GM12891 (cell line): ENCODE measurements around the gene GPATCH1.

ENCODE experiments used
- DNase-seq: peaks from one replicate; pipeline ENCODE4 v3.0.0; 2011; ENCODE audit warnings: low spot score; ENCODE audit not compliant: insufficient read length
- FAIRE-seq: peaks from 2 replicates; lab custom pipeline; 2011; peaks lifted over from hg19 to GRCh38; lab: Jason Lieb, UNC
- PAX5 ChIP-seq: IDR thresholded peaks from 2 replicates; pipeline ENCODE4 v1.6.1; 2011; ENCODE audit warnings: low read length, moderate library complexity, mild to moderate bottlenecking; ENCODE audit not compliant: insufficient read depth, severe bottlenecking
- POLR2A ChIP-seq: IDR thresholded peaks from 2 replicates; pipeline ENCODE4 v1.6.1; 2011; ENCODE audit warnings: low read depth, low read length, control low read depth
- POLR2AphosphoS5 ChIP-seq: IDR thresholded peaks from 2 replicates; pipeline ENCODE4 v1.6.1; 2011; ENCODE audit warnings: low read depth, low read length, control low read depth
- POU2F2 ChIP-seq: IDR thresholded peaks from 2 replicates; pipeline ENCODE4 v1.6.1; 2011; ENCODE audit warnings: low read depth, mild to moderate bottlenecking, control low read depth, low read length, moderate library complexity
- SPI1 ChIP-seq: IDR thresholded peaks from 2 replicates; pipeline ENCODE4 v1.6.1; 2011; ENCODE audit warnings: low read depth, low read length, control low read depth
- TAF1 ChIP-seq: IDR thresholded peaks from 2 replicates; pipeline ENCODE4 v1.6.1; 2011; ENCODE audit warnings: low read depth, low read length, control low read depth

The GPATCH1 gene

GRCh38 chr19:33130433-33130832 is 49.5 kb downstream of the GPATCH1 start:
- no peak for TF ChIP-seq SPI1
- no peak for TF ChIP-seq POLR2AphosphoS5
- no peak for TF ChIP-seq TAF1
- no peak for TF ChIP-seq PAX5
- no peak for TF ChIP-seq POU2F2
- no peak for FAIRE-seq
- no peak for DNase-seq

DNA sequence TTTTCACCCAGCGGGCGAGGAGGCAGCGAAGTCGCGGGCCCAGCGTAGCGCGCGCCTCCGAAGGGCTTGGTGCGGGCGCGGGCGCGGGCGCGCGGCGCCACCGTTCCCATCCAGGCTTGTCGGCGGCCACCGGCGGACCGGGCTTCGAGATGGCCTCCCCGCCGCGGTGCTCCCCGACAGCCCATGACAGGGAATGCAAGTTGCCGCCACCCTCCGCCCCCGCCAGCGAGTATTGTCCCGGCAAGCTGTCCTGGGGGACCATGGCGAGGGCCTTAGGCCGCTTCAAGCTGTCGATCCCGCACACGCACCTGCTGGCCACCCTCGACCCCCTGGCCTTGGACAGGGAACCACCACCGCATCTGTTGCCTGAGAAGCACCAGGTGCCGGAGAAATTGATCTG is 51.0 kb downstream of the GPATCH1 start, which contains the start of gene WDR88:
Gene WDR88 (plus strand): TSS at position 94 of the 400 bp plus-strand sequence. CDS start 56 bp downstream, at position 150.
- DNase-seq (no peak), FAIRE-seq (no peak)
- TF ChIP-seq SPI1 (no peak), POLR2AphosphoS5 (no peak), TAF1 (no peak), POU2F2 (no peak), POLR2A (no peak)

GRCh38 chr19:33132425-33132824 is 51.4 kb downstream of the GPATCH1 start:
- no peak for FAIRE-seq
- no peak for TF ChIP-seq SPI1
- no peak for DNase-seq

- FAIRE-seq (no peak), DNase-seq (no peak)
- TF ChIP-seq POLR2AphosphoS5 (no peak), POU2F2 (no peak), SPI1 (no peak), POLR2A (no peak), TAF1 (no peak), PAX5 (no peak)
These were observed 52.6 kb downstream of the GPATCH1 start for GRCh38 chr19:33133438-33134031.

- no peak for FAIRE-seq
- TF ChIP-seq TAF1 (no peak), POU2F2 (no peak), POLR2A (no peak), POLR2AphosphoS5 (no peak), SPI1 (no peak), PAX5 (no peak)
- peak; percentile 41 for DNase-seq
These were observed 53.6 kb downstream of the GPATCH1 start for GRCh38 chr19:33134571-33135041.

- no peak for DNase-seq
- no peak for FAIRE-seq
- TF ChIP-seq PAX5 (no peak), POLR2A (no peak), TAF1 (no peak), POLR2AphosphoS5 (no peak), POU2F2 (no peak), SPI1 (no peak)
These were observed 58.2 kb downstream of the GPATCH1 start for GRCh38 chr19:33139165-33139564.

GRCh38 chr19:33143897-33144405 is 63.0 kb downstream of the GPATCH1 start:
- TF ChIP-seq PAX5 (no peak), TAF1 (no peak), POLR2AphosphoS5 (no peak), POLR2A (no peak), SPI1 (no peak), POU2F2 (no peak)
- DNase-seq = peak; percentile 61
- FAIRE-seq = peak; percentile 96

- no peak for DNase-seq
- TF ChIP-seq PAX5 = no peak
- TF ChIP-seq SPI1 = no peak
- TF ChIP-seq TAF1 = no peak
- no peak for TF ChIP-seq POLR2A
- TF ChIP-seq POU2F2 = no peak
- TF ChIP-seq POLR2AphosphoS5 = no peak
- FAIRE-seq = no peak
These were observed 65.2 kb downstream of the GPATCH1 start for GRCh38 chr19:33146209-33146608.

DNA sequence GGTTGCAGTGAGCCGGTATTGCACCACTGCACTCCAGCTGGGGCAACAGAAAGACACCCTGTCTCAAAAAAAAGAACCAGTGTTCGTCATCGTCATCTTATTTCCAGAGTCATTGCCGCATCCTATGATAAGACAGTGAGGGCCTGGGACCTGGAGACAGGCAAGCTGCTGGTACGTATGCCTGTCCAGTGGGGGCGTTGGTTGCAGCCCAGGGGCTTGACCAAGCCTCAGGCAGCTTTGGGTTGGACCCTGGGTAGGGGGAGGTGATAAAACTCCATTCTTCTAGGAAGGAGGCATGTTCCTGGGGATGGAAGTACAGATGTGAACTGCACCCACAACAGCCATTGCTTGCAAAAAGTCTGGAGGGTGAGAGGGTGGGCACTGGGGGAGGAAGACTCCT is 66.6 kb downstream of the GPATCH1 start:
- FAIRE-seq = no peak
- no peak for DNase-seq
- TF ChIP-seq TAF1 = no peak
- no peak for TF ChIP-seq POU2F2
- TF ChIP-seq POLR2AphosphoS5 = no peak
- no peak for TF ChIP-seq PAX5

DNA sequence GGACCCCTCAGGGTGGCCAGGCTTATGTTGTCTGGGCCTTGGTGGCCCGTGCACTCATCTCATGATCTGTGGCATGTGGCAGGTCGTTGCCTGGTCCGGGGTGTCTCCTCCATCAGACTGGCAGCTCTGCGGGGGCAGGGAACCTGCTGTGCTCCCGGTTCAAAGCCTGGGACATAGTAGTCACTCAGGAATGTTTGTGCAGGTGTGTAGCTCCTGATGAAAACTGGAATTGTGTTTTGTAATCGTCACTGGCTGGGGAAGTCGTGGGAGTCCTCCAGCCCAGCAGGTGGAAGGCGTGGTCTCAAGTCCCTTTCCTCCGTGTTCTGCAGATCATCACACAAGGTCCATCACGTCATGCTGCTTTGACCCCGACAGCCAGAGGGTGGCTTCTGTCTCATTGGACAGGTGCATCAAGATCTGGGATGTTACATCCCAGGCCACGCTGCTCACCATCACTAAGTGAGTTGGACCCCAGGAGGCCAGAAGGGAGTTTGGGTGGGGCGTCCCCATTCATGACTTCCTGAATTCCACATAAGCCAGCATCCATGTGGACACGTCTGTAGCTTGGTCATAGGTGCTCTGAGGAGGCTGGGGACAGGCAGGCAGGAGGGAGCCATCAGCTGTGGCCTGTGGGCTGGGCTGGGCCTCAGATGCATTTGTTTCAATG is 70.0 kb downstream of the GPATCH1 start:
- no peak for TF ChIP-seq POU2F2
- DNase-seq (no peak), FAIRE-seq (no peak)
